ENCODE data around the gene ATG16L2.
A peak's percentile ranks its signal among the peaks of the same experiment; 100 is the strongest.
"Not testable (repeated sequence)": the region's sequence is repeated elsewhere in the genome, so short reads cannot be mapped to it uniquely, and the experiment has no call there.

Gene ATG16L2

DNA sequence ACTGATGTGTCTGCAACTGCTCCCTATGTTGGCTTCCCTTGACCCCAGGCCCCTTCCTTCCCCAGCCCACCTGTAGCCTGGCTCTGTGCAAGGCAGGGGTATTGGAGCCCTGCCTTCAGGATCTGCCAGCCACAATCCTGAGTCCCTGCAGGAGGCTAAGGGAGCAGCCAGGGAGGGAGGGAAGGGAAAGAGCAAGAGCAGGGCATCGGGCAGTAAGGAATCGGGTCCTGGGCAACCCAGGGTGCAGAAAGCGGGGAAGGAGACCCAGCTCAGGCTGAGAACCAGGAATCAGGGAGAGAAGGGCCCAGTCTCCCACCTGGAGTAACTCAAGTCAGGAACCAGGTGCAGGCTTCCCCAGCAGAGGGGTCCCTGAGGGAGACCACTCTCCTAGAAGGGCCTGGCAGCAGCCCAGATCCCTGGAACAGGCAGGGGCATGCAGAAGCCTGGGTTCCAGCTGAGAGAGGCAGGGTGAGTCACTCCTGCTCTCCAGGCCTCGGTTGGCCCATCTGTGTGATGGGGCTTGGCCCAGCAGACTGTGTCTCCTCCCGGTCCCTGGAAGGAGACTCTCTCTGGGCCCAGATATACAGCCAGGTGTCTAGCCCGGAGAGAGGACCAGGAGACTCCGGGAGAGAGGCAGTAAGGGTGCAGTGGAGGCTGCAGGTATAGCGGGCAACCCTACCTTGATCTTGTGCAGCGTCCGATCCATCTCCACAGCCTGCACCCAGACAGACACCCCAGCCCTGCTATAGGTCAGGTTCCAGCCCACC, 33.7 kb upstream of the ATG16L2 start:
- no peak for DNase-seq

DNA sequence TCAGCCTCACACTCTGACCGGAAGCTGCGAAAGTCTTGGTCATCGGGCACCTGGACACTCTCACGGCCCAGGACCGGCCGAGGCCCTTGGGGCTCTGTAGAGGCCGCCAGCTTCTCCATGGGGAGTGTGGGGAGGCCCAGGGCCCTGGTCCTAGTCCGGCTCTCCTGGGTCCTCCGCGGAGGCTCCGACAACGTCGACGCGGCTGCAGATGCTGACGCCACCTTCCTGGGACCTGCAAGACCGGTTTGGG, 33.2 kb upstream of the ATG16L2 start:
- no peak for DNase-seq

DNA sequence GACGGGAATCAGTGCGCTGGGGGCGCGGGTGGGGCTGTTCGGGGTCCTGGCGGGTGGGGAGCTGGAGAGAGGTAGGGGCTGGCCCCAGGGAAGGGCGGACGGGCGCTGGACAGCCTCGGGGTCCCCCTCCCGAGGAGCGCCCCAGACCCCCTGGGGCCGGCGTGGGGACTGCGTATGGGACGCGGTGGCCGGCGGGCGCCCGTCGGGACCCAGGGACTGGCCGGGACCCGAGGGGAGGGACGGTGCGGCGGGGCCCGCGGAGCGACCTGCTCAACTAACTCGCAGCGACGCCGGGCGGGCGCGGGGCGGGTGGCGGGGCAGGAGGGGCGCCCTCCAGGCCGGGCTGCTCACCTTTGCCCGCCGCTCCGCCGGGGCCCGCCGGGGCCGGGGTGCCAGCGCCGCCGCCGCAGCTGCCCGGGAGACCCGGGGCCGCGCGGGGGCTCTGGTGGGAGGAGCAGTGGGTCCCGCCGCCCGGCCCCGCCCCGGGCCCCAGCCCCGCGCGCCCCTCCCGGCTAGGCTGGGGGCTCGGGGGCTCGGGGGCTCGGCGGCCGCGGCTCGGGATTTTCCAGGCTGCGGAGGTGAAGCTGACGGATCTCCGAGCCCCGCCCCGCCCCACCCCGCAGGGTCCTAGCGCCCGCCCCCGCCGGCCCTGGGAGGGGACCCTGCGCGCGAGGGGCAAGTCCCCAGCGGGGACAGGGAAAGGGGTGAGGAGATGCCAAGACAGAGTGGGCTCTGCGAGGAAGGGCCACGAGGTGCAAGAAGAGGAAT, 32.7 kb upstream of the ATG16L2 start:
- DNase-seq, result no peak

DNA sequence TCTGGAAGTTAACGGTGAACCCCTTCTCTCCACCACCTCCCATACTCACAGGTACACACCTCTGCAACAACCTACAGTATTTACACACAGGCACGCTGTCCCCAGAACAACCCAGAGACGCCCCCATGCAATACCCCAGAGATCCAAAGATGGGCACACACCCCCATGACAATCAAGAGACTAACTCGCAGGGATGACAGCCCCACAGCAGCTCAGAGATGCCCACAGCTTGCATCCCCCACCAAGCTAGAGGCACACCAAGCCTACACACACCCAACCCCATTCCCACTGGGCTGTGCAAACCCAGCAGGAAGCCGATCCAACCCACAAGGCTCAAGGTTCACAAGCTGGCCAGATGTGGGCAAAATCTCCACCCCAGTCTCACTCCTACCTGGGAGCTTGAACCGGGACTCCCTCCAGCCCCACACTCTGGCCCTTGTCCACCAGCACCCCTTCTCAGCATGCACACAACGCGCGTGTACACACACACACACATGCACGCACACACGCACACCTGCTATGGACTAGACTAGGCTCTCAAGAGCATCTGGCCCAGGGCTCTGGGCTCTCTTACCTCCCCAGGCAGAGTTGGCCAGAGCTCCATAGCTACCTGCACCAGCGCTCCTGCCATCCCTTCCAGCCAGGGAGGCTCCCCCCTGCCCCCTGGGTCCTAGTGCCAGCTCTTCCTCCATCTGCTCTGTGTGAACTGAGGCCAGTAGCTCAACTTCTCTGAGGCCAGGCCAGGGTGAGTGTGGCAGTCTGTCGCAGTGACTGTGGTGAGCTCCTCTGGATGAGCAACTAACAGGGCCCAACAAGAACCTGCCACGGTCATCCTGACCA, 31.9 kb upstream of the ATG16L2 start:
- no peak for DNase-seq

DNA sequence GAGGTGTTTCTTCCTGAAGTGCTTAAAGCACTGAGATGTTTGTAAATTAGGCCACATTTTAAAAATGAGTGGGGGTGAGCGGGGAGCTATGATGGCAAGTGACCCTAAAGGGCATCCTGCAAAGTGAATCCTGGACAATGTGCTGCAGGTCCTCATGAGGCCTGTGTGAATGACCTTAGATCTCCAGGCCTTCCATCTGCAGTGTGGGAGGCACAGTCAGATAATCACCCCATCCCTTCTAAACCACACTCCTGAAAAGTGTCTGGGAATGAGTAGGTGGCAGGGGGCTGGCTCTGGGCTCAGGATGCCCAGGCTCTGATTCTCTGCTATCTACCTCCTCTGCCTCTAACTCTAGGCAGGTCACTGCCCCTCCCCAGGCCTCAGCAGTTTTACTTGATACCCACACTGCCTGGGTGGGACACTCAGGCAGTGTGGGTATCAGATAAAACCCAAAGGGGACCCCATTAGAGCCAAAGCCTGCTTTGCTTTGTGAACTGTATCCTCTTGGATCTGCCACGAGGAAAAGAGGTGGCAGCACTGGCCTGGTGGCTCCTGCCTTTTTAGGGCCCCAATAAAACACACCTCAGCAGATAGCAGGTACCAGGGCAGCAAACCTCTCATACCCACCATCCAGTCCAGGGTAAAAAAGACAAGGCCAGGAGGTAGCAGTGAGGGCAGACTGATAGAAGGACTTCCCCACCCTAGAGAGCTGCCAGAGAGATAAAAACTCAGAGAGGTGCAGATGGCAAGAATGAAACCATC, 30.9 kb upstream of the ATG16L2 start:
- no peak for DNase-seq

DNA sequence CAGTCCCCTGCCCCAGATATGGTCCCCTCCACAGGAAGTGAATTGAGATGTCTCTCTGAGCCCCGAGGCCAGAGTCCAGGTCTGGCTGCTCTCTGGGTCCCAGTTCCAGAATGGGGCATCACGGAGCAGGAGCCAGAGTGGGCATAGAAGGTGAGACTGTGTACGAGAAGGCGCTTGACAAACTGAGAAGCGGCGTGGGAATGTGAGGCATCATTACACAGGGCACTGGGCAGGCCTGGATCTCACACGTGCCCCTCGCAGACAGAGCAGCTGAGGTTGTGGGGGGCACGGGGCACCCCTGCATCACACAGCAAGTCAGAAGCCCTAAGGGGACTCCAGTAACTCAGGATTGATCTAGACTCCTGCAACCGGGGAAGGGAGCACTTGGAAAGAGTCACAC, 29.5 kb upstream of the ATG16L2 start:
- DNase-seq, result no peak

DNA sequence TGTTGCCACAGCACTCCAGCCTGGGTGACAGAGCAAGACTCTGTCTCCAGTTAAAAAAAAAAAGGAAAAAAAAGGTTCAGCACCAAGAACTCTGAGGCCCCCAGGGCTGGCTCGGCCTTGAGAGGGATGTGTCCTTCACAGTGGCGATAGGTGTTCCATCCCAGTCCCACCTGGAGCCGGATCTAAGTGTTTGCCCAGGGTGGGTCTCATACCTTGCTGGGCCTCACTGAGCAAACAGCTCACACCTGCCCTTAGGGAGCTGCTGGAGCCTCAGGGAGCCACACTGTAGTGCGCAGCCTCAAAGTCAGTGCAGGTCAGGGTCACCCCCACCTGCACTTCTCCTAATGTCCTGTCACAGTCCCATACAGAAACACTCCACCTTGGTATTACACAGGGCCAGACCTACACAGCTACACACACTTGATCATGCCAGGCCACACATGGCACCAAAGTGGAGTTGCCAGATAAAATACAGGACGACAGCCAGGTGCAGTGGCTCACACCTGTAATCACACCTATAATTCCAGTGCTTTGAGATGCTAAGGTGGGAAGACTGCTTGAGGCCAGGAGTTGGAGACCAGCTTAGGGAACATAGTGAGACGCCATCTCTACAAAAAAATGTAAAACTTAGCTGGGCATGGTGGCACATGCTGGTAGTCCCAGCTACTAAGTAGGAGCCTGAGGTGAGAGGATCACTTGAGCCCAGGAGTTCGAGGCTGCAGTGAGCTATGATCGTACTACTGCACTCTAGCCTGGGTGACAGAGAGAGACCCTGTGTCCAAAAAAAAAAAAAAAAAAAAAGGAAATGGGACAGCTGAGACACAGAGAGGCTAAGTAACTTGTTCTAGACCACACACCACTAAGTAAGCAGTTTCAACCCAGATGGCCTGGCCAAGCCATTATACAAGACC, 27.7 kb upstream of the ATG16L2 start:
- no peak for DNase-seq

DNA sequence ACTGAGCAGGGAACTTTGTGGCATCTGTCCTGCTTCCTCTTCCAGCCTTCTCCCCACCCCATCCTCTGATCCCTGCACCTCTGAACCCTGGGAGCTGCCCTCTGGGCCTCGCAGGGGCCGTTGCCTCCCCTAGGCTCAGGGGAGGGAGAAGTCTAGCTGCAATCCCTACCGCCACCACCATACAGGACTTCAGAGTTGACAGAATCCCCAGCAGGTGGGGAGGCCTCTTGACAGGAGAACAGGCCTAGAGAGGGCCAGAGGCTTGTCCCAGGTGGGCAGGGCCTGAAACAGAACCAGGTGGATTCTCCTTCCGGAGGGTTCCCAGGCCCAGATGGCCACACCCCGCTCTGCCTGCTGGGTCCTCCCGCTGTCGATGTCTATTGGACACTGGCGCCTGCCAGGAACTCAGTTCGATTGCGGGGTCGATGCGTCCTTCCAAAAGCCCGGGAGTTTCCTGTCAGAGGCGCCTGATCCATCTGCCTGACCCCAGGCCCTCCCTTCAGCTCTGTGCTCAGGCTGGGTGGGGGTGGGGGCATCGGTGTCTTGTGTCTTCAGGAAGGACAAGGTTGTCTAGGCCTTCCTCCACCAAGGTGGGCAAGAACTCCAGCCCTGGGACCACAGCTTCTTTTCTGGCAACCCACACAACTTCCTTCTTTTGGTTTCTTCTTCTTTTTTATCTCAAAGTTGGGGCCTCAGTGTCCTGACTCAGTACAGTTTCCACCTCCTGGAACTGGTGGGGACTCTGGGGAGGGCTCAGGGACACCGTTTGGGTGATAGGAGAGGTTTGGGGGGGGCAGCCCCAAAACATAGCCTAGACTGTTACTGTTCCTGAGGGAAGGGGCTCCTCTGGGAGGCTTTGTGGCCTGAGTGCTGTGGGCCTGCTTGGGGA, 26.8 kb upstream of the ATG16L2 start:
- no peak for DNase-seq

DNA sequence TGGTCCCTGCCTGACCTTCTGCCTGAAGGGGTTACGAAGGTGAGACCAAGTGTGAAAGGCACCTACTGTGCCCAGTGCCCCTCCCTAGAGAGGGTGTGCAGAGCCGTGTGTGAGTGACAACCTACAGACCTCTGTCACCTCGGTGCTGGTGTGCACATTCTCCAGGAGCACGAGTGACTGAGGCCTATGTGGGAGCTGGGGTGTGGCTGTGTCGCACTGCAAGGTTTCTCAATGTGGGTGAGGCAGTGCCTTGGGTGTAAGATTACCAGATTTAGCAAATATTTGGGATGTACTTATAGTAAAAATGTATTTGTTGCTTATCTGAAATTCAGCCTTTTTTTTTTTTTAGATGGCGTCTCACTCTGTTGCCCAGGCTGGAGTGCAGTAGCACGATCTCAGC, 26.0 kb upstream of the ATG16L2 start:
- DNase-seq, result no peak

DNA sequence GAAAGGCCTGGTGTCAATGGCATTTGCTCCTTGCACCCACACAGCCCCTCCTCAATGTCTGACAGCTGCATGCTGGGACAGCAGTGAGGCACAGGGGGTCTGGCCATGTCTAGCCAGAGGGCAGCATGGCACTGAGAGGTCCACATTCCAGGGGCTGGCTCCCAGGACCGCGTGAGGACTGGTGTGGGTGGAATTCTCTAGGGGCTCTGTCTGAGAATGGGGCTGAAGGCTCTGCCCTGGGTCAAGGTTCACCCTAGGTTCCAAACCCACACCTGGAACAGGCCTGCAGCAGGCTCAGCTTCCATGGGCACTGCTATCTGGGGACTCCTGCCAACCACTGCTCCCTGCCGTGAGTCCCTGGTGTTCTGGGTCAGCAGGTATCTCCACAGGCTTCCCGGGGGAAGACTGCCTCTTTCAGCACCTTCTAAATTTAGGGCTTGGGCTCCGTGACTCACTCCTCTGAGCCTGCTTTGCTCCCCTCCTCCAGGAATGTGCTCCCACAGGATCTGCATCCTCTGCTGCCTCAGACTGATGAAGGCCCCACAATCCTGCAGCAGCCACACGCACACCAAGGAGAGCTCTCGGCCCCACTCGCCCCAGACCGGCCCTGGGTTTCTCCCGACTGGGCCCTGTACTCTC, 24.6 kb upstream of the ATG16L2 start:
- no peak for DNase-seq

DNA sequence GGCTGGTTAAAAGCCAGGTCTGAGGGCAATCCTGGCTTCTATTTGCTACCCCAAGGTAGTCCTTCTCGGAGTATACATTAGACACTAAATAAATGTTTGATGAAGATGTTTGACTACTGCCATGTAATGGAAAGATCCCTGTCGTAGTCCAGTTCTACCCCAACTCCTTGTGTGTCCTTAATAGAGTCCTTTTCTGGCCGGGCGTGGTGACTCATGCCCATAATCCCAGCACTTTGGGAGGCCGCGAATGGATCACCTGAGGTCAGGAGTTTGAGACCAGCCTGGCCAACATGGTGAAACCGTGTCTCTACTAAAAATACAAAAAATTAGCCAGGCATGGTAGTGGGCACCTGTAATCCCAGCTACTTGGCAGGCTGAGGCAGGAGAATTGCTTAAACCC, 23.0 kb upstream of the ATG16L2 start:
- DNase-seq, result not testable (repeated sequence)

DNA sequence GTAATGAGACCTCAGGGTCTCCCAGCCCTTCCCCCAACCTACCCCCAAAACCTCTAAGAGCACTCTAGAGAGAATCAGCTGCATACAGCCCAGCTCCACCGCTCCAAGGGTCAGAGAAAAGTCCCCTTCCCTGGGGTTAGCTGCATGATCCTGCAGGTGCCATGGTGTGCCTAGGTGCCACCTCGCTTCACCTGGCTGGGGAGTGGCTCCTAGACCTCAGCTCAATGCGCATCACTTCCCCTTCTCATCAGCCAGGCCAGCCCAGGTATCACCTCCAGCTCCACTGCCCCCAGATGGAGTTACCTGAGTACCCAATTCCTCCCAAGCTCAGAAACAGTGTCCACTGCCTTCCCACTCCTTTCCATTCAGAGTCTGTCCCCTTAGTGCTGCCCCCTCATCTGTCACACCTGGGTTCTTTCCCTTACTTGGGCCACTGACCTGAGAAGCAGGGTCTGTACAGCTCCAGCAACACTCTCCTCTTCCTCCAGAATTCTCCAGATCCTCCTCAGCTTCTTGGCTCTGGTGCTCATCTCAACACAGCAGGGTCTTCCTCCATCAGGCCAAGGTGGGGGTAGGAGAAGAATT, 21.7 kb upstream of the ATG16L2 start:
- no peak for DNase-seq

DNA sequence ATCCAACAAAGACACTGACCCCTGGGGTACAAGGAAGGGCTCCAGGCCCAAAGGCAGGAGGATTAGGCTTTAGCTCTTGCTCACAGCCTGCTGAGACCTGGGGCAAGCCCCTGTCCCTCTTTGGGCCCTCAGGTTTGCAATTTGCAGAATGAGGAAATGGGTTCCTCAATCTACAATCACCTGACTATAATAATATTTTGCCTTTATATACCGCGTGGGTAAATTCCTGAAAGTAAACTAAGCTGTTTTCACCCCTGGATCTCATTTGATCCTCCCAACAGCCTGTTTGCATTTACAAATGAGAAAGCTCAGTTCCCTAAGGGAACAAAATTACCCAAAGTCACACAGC, 21.2 kb upstream of the ATG16L2 start:
- no peak for DNase-seq

DNA sequence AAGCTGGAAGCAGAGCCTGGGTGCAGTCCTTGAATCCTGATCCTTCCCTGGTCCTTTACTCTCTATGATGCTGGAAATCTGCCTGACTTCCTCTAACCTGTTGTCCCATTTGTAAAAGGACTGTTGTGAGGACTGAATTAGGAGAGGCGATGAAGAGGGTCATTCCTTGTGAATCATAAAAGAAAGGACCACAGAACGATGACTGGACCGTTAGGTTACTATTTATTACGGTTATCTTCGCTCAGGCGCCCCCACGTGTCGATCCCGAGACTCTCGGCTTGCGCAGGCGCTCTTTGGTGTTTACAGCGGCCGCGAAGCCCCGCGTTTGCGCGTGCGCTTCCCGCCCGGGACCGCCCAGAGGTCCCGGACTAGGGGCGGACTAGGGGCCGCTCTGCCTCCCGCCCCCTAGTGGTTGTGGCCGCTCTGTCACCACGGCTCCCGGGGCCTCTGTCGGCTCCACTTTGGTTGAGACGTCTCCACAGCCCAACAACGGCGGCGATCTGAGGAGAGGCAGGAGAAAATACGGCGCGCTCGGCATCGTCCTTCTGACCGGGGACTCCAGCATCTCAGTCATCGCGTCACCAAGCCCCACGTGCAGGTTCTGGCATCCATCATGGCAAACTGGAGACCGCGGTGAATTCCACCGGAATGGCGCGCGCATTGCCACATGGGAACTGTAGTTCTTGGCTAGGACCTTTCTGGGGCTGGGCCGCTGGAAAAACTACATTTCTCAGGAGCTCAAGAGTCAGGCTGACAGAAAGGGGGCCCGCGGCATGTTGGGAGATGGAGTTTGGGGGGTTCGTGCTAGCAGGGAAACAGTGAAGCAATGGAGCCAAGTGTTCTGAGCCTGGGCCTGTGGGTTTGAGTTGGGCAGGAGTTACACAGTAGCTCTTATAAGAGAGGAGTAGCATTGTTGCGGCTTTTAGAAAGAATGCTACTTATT, 20.5 kb upstream of the ATG16L2 start, which contains the start of gene STARD10:
Gene STARD10 (minus strand): TSS at position 623 of the 943 bp plus-strand sequence. CDS start 12,866 bp downstream, outside the sequence.
- peak; percentile 92 for DNase-seq

DNA sequence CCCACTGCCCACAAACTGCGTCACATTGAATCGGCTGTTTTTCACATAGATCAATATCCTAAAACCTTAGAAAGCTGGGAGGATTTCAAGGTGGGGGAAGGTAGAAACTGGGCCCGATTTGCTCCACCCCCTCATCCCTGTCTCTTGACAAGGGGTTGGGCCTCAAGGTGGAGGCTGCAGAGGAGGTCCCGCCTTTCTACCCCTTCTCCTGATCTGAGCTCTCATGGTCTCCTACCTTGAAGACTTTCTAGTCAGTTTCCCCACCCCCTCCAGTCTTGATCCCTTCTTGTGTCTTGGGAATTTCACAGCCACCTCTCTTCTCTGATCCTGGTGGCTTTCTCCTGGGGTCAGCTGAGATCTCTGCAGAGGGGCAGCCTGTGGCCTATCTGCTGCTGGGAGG, 15.8 kb upstream of the ATG16L2 start:
- DNase-seq, result no peak

DNA sequence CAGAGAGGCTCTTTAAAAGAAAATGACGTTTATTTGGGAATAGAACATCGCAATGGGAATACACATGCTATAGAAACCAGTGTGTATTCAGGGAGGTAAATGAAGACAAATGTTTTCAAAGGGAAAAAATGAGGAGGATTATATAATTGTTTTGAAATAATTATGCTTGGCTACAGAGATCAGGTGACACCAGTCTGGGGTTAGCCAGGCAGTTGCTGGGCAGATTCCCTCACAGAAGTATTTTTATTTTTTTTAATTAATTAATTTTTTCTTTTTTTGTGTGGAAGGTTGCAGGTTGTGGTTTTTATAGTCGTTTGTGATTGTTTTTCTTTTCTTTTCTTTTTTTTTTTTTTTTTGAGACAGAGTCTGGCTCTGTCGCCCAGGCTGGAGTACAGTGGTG, 14.8 kb upstream of the ATG16L2 start:
- no peak for DNase-seq

DNA sequence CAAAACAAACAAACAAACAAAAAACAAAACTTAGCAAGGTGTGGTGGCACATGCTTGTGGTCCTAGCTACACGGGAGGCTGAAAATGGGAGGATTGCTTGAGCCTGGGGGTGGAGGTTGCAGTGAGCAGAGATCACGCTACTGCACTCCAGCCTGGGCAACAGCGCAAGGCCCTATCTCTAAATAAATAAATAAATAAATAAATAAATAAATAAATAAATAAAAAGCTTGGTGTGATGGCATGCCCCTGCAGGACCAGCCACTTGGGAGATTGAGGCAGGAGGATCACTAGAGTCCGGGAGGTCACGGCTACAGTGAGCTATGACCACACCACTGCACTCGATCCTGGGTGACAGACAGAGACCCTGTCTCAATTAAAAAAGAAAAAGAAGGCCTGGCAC, 11.4 kb upstream of the ATG16L2 start:
- DNase-seq, result no peak

DNA sequence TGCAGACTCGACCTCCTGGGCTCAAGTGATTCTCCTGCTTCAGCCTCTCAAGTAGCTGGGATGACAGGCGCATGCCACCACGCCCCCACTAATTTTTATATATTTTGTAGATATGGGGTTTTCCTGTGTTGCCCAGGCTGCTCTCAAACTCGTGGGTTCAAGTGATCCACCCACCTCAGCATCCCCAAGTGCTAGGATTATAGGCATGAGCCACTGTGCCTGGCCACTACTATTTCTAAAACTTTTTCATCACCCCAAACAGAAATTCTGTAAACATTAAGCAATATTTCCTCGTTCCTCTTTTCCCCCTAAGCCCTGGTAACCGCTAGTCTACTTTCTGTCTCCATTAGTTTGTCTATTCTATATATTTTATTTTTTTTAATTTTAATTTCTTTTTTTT, 9.0 kb upstream of the ATG16L2 start:
- no peak for DNase-seq

DNA sequence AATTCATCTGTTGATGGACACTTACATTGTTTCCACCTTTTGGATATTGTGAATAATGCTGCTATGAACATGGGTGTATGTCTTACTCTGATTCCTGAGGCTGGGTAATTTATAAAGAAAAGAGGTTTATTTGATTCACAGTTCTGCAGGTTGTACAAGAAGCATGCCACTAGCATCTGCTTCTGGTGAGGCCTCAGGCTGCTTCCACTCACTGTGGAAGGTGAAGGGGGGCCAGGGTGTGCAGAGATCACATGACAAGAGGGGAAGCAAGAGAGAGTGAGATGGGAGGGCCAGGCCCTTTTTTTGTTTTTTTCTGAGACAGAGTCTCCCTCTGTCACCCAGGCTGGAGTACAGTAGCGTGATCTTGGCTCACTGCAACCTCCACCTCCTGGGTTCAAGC, 7.8 kb upstream of the ATG16L2 start:
- DNase-seq, result not testable (repeated sequence)

Measured in NCI-H1694 (cell line).